GM19467 (cell line): Measurements from ENCODE around the gene B3GNT3.
A peak's percentile ranks its signal among the peaks of the same experiment; 100 is the strongest.

Source experiments
- ATAC-seq: cut with Tn5 transposase; IDR thresholded peaks from one replicate; pipeline ENCODE4 v1.9.1; 2021; ENCODE audit warnings: mild to moderate bottlenecking, moderate library complexity; ENCODE audit not compliant: unreplicated experiment

The B3GNT3 gene, protein sequence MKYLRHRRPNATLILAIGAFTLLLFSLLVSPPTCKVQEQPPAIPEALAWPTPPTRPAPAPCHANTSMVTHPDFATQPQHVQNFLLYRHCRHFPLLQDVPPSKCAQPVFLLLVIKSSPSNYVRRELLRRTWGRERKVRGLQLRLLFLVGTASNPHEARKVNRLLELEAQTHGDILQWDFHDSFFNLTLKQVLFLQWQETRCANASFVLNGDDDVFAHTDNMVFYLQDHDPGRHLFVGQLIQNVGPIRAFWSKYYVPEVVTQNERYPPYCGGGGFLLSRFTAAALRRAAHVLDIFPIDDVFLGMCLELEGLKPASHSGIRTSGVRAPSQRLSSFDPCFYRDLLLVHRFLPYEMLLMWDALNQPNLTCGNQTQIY

DNA sequence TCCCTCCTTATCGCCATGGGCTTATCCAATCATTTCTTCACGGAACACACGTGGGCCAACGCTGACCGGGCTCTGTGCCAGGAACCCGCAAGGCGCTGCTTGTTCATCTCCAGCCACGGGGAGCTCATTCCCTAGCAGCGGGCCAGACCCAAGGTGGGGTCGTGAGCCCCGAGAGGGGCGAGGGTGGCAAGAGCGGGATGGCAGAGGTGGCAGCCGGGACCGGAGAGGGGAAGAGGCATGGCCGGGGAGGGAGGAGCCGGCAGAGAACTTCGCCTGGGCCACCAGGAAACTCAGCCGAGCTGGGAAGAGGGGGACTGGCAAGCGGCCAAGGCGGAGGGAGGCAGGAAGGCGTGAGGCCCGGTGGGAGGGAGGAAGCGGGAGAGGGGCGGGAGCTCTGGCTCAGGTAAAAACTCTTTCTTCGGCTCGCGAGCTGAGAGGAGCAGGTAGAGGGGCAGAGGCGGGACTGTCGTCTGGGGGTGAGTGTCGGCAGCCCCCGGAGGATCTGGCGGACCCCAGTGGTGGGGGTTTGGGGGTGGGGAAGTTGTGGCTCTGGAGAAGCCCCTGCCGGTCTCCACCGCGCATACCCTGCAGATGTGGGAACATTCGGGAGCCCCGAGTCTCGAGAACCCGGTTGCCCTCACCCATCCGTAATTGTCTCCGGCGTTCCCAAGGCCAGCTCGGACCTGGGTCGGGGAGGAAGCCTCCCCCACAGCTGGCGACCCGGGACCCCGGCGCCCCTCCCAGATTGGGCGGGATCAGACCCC is at the start of gene B3GNT3:
Gene B3GNT3, plus strand, starts transcription at position 408 of the 764 bp plus-strand sequence. CDS start 12,670 bp downstream, outside the sequence.
- no peak for ATAC-seq

DNA sequence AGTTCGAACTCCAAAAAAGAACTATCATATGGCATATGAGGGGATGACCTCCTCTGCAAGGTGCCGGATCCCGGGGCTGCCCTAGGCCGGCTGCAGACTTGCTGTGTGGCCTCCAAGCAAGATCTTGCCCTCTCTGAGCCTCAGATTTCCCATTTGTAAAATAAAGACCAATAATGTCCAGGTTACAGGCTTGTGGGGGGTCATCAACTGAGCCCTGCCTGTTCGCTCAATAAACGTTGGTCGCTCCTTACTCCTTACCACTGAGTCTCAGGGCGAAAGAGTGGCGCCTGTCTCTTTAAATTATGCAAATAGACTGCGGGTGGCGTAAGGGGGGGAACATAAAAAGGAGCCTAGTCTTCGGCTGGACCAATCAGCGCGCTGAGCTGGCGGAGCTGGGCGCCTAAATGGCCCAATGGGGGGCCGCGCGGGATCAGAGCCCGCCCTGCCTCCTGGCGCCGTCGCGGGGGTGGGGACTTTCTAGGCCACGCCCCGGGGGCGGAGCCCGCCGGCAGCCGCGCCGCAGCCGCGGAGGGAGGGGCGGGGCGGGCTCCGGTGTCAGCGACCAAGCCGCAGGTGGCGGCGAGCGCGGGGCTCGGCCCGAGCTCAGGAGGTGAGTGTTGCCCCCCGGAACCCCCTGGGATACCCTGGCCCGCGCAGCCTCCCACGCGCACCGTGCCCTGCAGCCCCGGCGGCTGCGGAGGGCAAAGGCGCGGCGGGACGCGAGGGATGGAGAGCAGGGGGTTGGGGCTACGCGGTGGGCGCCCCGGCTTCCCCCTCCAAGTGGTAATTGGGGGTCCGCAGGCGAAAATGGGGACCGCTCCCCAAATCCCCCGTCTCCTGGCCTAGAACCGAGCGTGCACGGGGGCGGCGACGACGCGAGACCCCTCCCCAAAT is 47.5 kb upstream of the B3GNT3 start:
- peak; percentile 80 for ATAC-seq

- ATAC-seq = no peak
Observed at GRCh38 chr19:17748884-17749638, 45.9 kb upstream of the B3GNT3 start.

DNA sequence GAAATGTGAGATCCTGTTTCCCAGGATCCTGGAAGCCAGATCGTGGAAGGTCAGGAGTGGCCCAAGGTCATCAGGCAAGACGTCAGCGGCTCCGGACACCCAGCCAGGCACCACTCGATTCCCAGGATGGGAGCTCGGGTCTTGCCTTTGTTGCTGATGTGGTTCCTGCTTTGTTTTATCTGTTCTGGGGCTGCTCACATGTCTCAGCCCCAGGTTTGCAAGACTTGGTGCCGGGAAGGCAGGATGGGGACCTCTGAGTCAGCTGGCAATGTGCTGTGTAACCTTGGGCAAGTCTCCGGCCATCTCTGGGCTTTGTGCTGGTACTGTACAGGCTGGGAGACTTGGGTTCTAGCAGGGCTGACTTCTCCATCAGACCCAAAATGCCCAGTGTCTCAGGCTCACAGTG is 45.0 kb upstream of the B3GNT3 start:
- no peak for ATAC-seq

GRCh38 chr19:17751103-17751911 is 43.6 kb upstream of the B3GNT3 start, which contains the start of gene FCHO1:
FCHO1 (plus strand) TSS chr19:17751477; CDS start chr19:17755165, 3,688 bp downstream.
- ATAC-seq = no peak

GRCh38 chr19:17751912-17752273 is 43.0 kb upstream of the B3GNT3 start:
- ATAC-seq = no peak

DNA sequence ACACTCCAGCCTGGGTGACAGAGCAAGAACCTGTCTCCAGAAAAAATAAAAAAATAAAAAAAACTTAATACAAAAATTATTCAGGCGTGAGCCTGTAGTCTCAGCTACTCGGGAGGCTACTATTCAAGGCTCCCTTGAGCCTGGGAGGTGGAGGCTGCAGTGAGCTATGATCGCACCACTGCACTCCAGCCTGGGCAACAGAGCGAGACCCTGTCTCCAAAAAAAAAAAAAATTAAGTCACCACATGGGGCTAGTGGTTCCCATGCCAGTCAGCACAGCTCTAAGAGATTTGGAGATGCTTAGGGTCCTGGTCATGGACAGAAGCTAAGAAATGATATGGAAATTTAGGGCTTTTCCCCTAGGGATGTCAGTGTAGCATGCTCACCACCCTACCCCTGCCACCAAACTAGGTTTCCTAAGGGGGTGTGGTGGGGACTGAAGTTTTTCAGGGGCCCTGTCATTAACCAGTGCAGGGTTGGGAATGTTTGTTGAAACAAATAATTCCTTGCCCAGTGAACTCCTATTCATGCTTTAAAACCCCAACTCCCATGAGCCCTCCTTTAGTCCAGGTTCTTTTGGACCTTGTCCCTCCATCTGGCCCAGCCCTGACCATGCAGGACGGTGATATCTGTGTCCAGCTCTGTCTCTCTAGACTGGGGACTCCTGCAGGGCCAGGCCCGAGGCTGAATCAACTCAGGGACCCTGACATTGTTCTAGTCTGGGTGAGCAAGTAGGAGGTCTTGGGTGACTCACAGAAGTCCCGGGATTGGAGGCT is 41.9 kb upstream of the B3GNT3 start:
- no peak for ATAC-seq

- ATAC-seq = no peak
Observed at GRCh38 chr19:17753976-17754375, 41.0 kb upstream of the B3GNT3 start.

DNA sequence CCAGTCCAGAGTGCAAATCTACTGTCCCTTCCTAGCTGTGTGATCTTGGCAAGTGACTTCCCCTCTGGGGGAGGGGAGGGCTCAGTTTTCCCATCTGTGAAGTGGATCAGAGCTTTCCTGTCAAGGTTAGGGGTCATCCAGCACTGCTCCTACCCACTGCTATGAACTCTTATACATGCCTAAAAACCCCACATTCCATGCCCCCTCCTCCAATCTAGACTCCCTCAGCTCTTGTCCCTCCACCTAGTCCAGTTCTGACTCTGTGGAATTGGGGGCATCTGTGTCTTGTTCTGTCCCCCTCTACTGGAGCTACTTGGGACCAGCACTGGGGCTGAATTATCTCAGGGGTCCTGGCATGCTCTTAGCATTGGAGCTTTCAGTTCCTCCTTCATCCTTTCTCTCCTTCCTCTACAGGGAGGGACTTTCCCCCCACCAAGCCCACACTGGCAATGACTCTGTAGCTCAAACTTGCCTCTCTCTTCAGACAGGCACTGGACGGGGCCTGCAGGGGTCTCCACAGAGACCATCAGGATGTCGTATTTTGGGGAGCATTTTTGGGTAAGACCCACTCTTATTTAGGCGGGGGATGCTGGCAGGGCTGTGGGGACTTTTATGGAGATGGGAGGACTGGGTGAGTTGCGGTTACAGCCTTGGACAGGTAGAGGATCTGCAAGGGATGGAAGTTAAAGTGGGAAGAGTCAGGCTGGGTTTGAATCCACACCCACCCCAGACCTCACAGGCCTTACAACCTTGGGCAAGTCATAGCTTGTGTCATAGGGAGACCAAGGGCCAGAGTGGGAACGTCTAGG is 40.1 kb upstream of the B3GNT3 start:
- no peak for ATAC-seq

DNA sequence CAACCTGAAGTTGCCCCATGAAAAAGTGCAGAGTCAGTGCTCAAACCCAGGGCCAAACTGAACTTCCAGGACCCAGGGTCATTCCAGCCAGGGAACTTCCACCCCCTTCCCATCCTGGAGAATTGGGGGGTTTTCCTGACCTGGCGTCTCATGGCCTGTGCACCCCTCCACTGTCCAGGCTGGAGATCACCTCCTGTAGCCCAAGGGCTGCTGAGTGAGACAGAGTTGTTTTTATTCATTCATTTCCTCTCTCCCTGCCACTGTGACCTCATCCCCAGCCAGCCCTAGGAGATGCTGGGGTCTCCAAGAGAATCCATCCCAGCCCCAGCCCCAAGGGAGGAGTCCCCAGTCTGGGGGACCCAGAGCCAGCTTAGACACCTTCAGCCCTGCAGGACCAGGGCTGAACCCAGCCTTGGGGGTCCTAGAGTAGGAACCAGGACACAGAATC is 39.5 kb upstream of the B3GNT3 start:
- ATAC-seq = no peak

DNA sequence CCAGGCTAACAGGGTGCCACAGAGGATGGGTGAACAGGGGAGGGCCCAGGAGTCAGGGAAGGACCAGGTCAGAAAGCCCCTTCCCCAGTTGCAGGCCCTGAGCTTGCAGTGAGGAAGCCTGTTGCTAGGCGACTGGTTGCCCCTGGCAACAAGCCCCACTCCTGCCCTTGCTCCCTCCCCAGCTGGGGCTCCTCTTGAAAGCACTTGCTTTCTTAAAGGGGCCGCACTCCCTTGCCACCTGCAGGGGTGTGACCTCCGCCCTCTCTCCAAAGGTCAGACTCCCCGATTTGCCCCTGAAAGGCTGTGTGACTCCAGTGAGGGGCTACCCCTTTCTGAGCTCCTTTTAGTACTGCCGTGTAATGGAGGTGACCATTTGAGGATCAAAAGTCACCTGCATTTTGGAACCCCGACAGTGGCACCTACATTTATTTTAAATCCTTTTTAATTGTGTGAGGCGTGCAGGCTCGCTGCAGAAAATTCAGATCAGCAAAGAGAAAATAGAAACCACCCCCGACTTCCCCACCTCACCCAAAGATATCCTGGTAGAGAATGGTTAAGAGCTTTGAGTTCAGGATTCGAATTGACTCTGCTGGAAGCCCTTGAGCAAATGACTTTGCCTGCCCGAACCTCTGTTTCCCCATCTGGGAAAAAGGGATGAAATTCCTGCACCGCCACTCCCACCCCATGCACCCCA is 38.8 kb upstream of the B3GNT3 start:
- no peak for ATAC-seq

- no peak for ATAC-seq
Observed at GRCh38 chr19:17757125-17757524, 37.8 kb upstream of the B3GNT3 start.

DNA sequence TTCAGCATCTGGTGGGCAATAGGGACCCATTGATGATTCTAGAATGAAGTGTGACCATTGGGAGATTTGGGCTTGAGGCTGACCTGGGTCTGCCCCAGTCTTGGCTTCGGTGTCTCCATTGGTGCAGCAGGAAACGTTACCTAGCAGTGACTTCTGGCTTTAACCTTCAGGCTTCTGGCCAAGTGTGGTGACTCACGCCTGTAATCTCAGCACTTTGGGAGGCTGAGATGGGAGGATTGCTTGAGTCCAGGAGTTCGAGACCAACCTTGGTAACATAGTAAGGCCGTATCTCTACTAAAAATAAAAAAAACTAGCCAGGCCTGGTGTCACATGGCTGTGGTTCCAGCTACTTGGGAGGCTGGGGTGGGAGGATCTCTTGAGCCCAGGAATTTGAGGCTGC is 36.4 kb upstream of the B3GNT3 start:
- no peak for ATAC-seq

GRCh38 chr19:17761148-17761547 is 33.8 kb upstream of the B3GNT3 start:
- ATAC-seq = no peak

- ATAC-seq = no peak
Observed at GRCh38 chr19:17762505-17763229, 32.3 kb upstream of the B3GNT3 start.

- ATAC-seq = no peak
Observed at GRCh38 chr19:17764348-17764747, 30.6 kb upstream of the B3GNT3 start.
